Testis (tissue), 3 donors: ENCODE measurements around the gene APCDD1. TPM values are rescaled to one million over a fixed set of nuclear protein-coding genes. Genes with fewer than 3 reads are reported as not detected.

Source experiments
- DNase-seq: peaks from one replicate; pipeline ENCODE4 v3.0.0-alpha.2; 2019
- H3K27ac ChIP-seq, 2 donors: fragments of 200-600 bp; sonication (generic); one replicate each; pipeline ENCODE4 v1.5.1; 2019
- H3K27me3 ChIP-seq: fragments of 200-600 bp; sonication (generic); one replicate; pipeline ENCODE4 v1.5.1; 2019
- H3K36me3 ChIP-seq: fragments of 200-600 bp; sonication (generic); one replicate; pipeline ENCODE4 v1.5.1; 2017; ENCODE audit warnings: low read depth; ENCODE audit errors: missing control alignments
- H3K4me1 ChIP-seq: fragments of 200-600 bp; sonication (generic); one replicate; pipeline ENCODE4 v1.5.1; 2019
- H3K4me3 ChIP-seq, 2 donors: fragments of 200-600 bp; sonication (generic); one replicate each; pipeline ENCODE4 v1.5.1; 2017 to 2019
- H3K9me3 ChIP-seq: fragments of 200-600 bp; sonication (generic); one replicate; pipeline ENCODE4 v1.5.1; 2017
- CTCF ChIP-seq, 3 experiments: fragments of 450-650 bp in 2 of 3; fragments of 200-600 bp in 1 of 3; sonication (generic) in 1 of 3; IDR thresholded peaks; one replicate each; pipeline ENCODE4 v1.5.1; 2016 to 2019; ENCODE audit warnings: antibody characterized with exemption in 3 of 3, mild to moderate bottlenecking in 2 of 3, moderate library complexity in 1 of 3
- POLR2A ChIP-seq: fragments of 450-650 bp; IDR thresholded peaks from one replicate; pipeline ENCODE4 v1.6.1; 2017; ENCODE audit warnings: antibody characterized with exemption, mild to moderate bottlenecking, moderate library complexity
- WGBS, 2 donors: methylation state at CpG; one replicate each; pipeline ENCODE4 v1.1.5; 2018; 5-methylcytosine and 5-hydroxymethylcytosine counted together
- intact Hi-C: fragments of 100-400 bp; cut with DNase I; formaldehyde crosslinking; loops from one replicate; pipeline ENCODE4 v1.15.1; 2023; ENCODE audit warnings: low total_unique reads
- polyA plus RNA-seq: library from polyadenylated mRNA; stranded (reverse); fragments of 350-450 nt; fragmentation: Illumina TruSeq; extraction: RNeasy Lipid Tissue Mini Kit (QIAGEN cat#74804); gene quantifications from one replicate; pipeline ENCODE4 v1.2.3, GENCODE V29; 2014; ENCODE audit warnings: low read depth, low replicate concordance; ENCODE audit not compliant: insufficient read depth
- total RNA-seq, 2 donors: library from RNA; depleted of rRNA; stranded (reverse); fragments of >200 nt; gene quantifications; one replicate each; pipeline ENCODE4 v1.2.3, GENCODE V29; 2016

The APCDD1 gene
- total and polyA plus RNA-seq, 3 donors from 2014 or later: 10.8 to 12.5 (median 11.2) TPM

- no peak overlapping the region for H3K27ac ChIP-seq
- DNase-seq: peak; percentile 49
- peak overlapping the region; percentile 24 to 38 for H3K4me3 ChIP-seq
- no peaks in the 10 kb centered on the region for H3K4me1 ChIP-seq
- TF ChIP-seq POLR2A (no peak), CTCF (IDR thresholded peaks at IDR 0.05) (no peak)
- 63 to 74% methylated on average over 19 to 23 of the region's 23 CpGs for WGBS, 2 donors
- H3K27me3 ChIP-seq: no peaks in the 10 kb centered on the region
- no peaks in the 10 kb centered on the region for H3K36me3 ChIP-seq
- intact Hi-C loops: no loop called here
- no peaks in the 10 kb centered on the region for H3K9me3 ChIP-seq
These were observed 40.1 kb upstream of the APCDD1 start for GRCh38 chr18:10414293-10414842.

- H3K9me3 ChIP-seq: no peaks in the 10 kb centered on the region
- TF ChIP-seq POLR2A: no peak
- no peak for TF ChIP-seq CTCF (IDR thresholded peaks at IDR 0.05)
- no peak for DNase-seq
- H3K27ac ChIP-seq: no peak overlapping the region
- H3K27me3 ChIP-seq: no peaks in the 10 kb centered on the region
- intact Hi-C loops: no loop called here
- H3K4me3 ChIP-seq: no peak overlapping the region
- no peaks in the 10 kb centered on the region for H3K36me3 ChIP-seq
- no peaks in the 10 kb centered on the region for H3K4me1 ChIP-seq
- WGBS, 2 donors: 75 to 80% methylated on average over 9 of the region's 9 CpGs
These were observed 38.4 kb upstream of the APCDD1 start for GRCh38 chr18:10416065-10416464.

- H3K27ac ChIP-seq: no peak overlapping the region
These were observed 37.2 kb upstream of the APCDD1 start for GRCh38 chr18:10417191-10417590.

GRCh38 chr18:10417664-10418063, 36.8 kb upstream of the APCDD1 start:
- Histone ChIP-seq H3K27ac (no peak overlapping the region), H3K4me1 (no peaks in the 10 kb centered on the region), H3K4me3 (no peak overlapping the region), H3K27me3 (no peaks in the 10 kb centered on the region), H3K9me3 (no peaks in the 10 kb centered on the region), H3K36me3 (no peaks in the 10 kb centered on the region)
- peak; percentile 32 for DNase-seq
- TF ChIP-seq CTCF (IDR thresholded peaks at IDR 0.05) (no peak), POLR2A (no peak)
- intact Hi-C loops: no loop called here

More at GRCh38 chr18:10417191-10417590, 37.2 kb upstream of the APCDD1 start:
- Histone ChIP-seq H3K27me3 (no peaks in the 10 kb centered on the region), H3K36me3 (no peaks in the 10 kb centered on the region), H3K4me1 (no peaks in the 10 kb centered on the region), H3K9me3 (no peaks in the 10 kb centered on the region), H3K4me3 (no peak overlapping the region)
- intact Hi-C loops: no loop called here
- TF ChIP-seq POLR2A (no peak), CTCF (IDR thresholded peaks at IDR 0.05) (no peak)
- WGBS, 2 donors: 93 to 96% methylated on average over 2 to 3 of the region's 3 CpGs
- DNase-seq: no peak

GRCh38 chr18:10418836-10419235, 35.6 kb upstream of the APCDD1 start:
- H3K9me3 ChIP-seq: no peaks in the 10 kb centered on the region
- TF ChIP-seq CTCF (IDR thresholded peaks at IDR 0.05) (no peak), POLR2A (no peak)
- H3K27ac ChIP-seq: no peak overlapping the region
- H3K4me1 ChIP-seq: no peaks in the 10 kb centered on the region
- no peaks in the 10 kb centered on the region for H3K36me3 ChIP-seq
- DNase-seq: no peak
- H3K27me3 ChIP-seq: no peaks in the 10 kb centered on the region
- H3K4me3 ChIP-seq: no peak overlapping the region
- intact Hi-C loops: no loop called here
